PC-3 (cell line): ENCODE data around the gene C1orf159. TPM values are rescaled to one million over a fixed set of nuclear protein-coding genes. Genes with fewer than 3 reads are reported as not detected.

Experiments used
- ATAC-seq: fragments of 200-7000 bp; cut with Tn5 transposase; 2 replicates; pipeline ENCODE4 v1.9.1; 2020; ENCODE audit warnings: mild to moderate bottlenecking, moderate library complexity
- BruUV-seq: library from RNA; stranded (reverse); fragments of 400-500 nt; replicated peaks from 2 replicates; lab custom pipeline; 2021; lab: Mats Ljungman, UMichigan
- CTCF ChIA-PET: fragments of 300-600 bp; sonication (Branson Sonifier 250); formaldehyde crosslinking; loops from one replicate; lab custom pipeline; 2022; ENCODE audit warnings: antibody characterized with exemption; lab: Charles Lee
- POLR2A ChIA-PET: fragments of 300-600 bp; sonication (Branson Sonifier 250); formaldehyde crosslinking; loops from one replicate; lab custom pipeline; 2022; ENCODE audit warnings: antibody characterized with exemption; ENCODE audit not compliant: unreplicated experiment; lab: Charles Lee
- DNase-seq: peaks from one replicate; pipeline ENCODE4 v3.0.0-alpha.2; 2015
- H2AFZ ChIP-seq: fragments of 300-600 bp; sonication (generic); 2 replicates; pipeline ENCODE4 v1.6.0; 2016; ENCODE audit warnings: antibody characterized with exemption, low read length
- H3F3A ChIP-seq: fragments of 300-600 bp; sonication (generic); one replicate; pipeline ENCODE4 v1.6.0; 2017; ENCODE audit warnings: antibody characterized with exemption, low read length, control low read depth, mild to moderate bottlenecking; ENCODE audit not compliant: unreplicated experiment
- H3K27ac ChIP-seq: fragments of 300-600 bp; sonication (generic); 2 replicates; pipeline ENCODE4 v1.5.1; 2016; ENCODE audit warnings: mild to moderate bottlenecking, low read length
- H3K27me3 ChIP-seq: fragments of 300-600 bp; sonication (generic); 2 replicates; pipeline ENCODE4 v1.6.1; 2016; ENCODE audit warnings: low read length, mixed read lengths
- H3K36me3 ChIP-seq: fragments of 300-600 bp; sonication (generic); 2 replicates; pipeline ENCODE4 v1.6.1; 2016; ENCODE audit warnings: low read depth, mixed run types, low read length, mixed read lengths
- H3K4me1 ChIP-seq: fragments of 300-600 bp; sonication (generic); 2 replicates; pipeline ENCODE4 v1.5.1; 2016; ENCODE audit warnings: low read length; ENCODE audit not compliant: insufficient read depth
- H3K4me2 ChIP-seq: fragments of 300-600 bp; sonication (generic); 2 replicates; pipeline ENCODE4 v1.6.0; 2016; ENCODE audit warnings: low read length
- H3K4me3 ChIP-seq: fragments of 300-600 bp; sonication (generic); 2 replicates; pipeline ENCODE4 v1.5.1; 2016; ENCODE audit warnings: mild to moderate bottlenecking, low read length, mixed read lengths
- H3K79me2 ChIP-seq: fragments of 300-600 bp; sonication (generic); 2 replicates; pipeline ENCODE4 v1.6.1; 2017; ENCODE audit warnings: low read length, mixed read lengths
- H3K9ac ChIP-seq: fragments of 300-600 bp; sonication (generic); 2 replicates; pipeline ENCODE4 v1.6.0; 2016; ENCODE audit warnings: mild to moderate bottlenecking, low read length
- H3K9me2 ChIP-seq: fragments of 300-600 bp; sonication (generic); replicated peaks from 2 replicates; pipeline ENCODE4 v1.6.1; 2016; ENCODE audit warnings: mixed run types, low read length, mixed read lengths
- H3K9me3 ChIP-seq: fragments of 300-600 bp; sonication (generic); 2 replicates; pipeline ENCODE4 v1.6.1; 2016; ENCODE audit warnings: low read length, mixed read lengths
- H4K20me1 ChIP-seq: fragments of 300-600 bp; sonication (generic); 2 replicates; pipeline ENCODE4 v1.6.1; 2016; ENCODE audit warnings: low read length, mixed read lengths
- EZH2 ChIP-seq: fragments of 300-600 bp; sonication (generic); IDR thresholded peaks from one replicate; pipeline ENCODE4 v1.6.1; 2017; ENCODE audit warnings: antibody characterized with exemption, mild to moderate bottlenecking, low read length; ENCODE audit not compliant: unreplicated experiment
- EZH2phosphoT487 ChIP-seq: fragments of 300-600 bp; sonication (generic); IDR thresholded peaks from 2 replicates; pipeline ENCODE4 v1.6.1; 2018; ENCODE audit warnings: mild to moderate bottlenecking, antibody characterized with exemption, low read length, borderline replicate concordance
- intact Hi-C: fragments of 100-400 bp; cut with micrococcal nuclease; formaldehyde crosslinking; loops from 2 replicates; pipeline ENCODE4 v1.9.0; 2023
- total RNA-seq: library from RNA; depleted of rRNA; stranded (reverse); fragments of >200 nt; gene quantifications from 2 replicates; pipeline ENCODE4 v1.2.3, GENCODE V29; 2014
- TF ChIP-seq, protein P1 (sequence below): fragments of 300-600 bp; sonication (generic); conservative IDR thresholded peaks from 2 replicates; pipeline ENCODE4 v1.5.1; 2017; ENCODE audit warnings: antibody characterized with exemption, low read depth, mild to moderate bottlenecking, low read length

The C1orf159 gene
- total RNA-seq, 1 experiment from 2014 or later = 78.0 TPM

DNA sequence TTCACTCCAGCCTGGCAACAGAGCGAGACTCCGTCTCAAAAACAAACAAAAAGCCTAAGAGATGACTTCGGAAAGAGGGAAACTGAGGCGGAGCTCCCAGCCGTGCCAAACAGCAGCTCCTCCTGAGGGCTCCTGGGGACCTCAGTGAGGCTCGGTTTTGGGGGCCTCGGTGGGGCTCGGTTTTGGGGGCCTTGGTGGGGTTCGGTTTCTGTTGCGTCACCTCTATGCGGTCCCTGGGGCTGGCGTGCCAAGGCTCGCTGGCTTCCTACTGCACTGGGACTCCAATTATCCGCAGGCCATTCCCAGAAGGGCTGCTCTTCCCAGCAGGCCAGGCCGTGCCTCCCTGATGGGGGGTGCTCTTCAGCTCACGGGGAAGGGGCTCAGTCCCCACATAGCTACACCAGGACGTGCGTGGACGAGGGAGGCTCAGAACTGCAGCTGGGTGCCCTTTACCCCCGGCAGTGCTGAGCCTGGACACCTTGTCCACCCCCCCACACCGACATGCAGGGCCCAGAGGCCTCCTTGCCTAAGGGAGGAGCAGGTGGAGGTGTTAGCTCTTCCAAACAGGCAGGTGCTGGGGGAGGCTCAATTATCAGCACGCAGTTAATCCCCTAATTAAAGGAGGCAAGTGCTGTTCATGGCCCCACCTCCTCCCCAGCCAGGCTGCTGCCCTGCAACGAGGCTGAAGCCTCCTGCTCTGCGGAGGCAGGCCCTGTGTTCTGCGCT lies 5.1 kb upstream of the C1orf159 start:
- Histone ChIP-seq H2AFZ (no peak overlapping the region), H3F3A (no peaks in the 10 kb centered on the region), H4K20me1 (no peaks in the 10 kb centered on the region), H3K4me2 (no peak overlapping the region), H3K9me2 (no peaks in the 10 kb centered on the region), H3K27me3 (no peaks in the 10 kb centered on the region), H3K79me2 (no peaks in the 10 kb centered on the region), H3K4me1 (peaks cover 25% of the 10 kb centered on the region), H3K27ac (no peak overlapping the region), H3K4me3 (no peak overlapping the region), H3K36me3 (no peaks in the 10 kb centered on the region), H3K9me3 (no peaks in the 10 kb centered on the region), H3K9ac (no peak overlapping the region)
- DNase-seq (no peak), ATAC-seq (no peak)
- no TSS peak for BruUV-seq
- ChIA-PET POLR2A (no interaction called here), CTCF (interaction anchor here (0.5 to 2.1 kb wide), 8 partner anchors 36 to 1068 kb away, joined by 3 to 26 read pairs (median 4); partner anchors contain the start of genes B3GALT6 and SDF4)
- no peak for TF ChIP-seq EZH2
- TF ChIP-seq EZH2phosphoT487 = no peak
- TF ChIP-seq, protein P1, sequence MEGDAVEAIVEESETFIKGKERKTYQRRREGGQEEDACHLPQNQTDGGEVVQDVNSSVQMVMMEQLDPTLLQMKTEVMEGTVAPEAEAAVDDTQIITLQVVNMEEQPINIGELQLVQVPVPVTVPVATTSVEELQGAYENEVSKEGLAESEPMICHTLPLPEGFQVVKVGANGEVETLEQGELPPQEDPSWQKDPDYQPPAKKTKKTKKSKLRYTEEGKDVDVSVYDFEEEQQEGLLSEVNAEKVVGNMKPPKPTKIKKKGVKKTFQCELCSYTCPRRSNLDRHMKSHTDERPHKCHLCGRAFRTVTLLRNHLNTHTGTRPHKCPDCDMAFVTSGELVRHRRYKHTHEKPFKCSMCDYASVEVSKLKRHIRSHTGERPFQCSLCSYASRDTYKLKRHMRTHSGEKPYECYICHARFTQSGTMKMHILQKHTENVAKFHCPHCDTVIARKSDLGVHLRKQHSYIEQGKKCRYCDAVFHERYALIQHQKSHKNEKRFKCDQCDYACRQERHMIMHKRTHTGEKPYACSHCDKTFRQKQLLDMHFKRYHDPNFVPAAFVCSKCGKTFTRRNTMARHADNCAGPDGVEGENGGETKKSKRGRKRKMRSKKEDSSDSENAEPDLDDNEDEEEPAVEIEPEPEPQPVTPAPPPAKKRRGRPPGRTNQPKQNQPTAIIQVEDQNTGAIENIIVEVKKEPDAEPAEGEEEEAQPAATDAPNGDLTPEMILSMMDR = no peak
- intact Hi-C loops = no loop called here

DNA sequence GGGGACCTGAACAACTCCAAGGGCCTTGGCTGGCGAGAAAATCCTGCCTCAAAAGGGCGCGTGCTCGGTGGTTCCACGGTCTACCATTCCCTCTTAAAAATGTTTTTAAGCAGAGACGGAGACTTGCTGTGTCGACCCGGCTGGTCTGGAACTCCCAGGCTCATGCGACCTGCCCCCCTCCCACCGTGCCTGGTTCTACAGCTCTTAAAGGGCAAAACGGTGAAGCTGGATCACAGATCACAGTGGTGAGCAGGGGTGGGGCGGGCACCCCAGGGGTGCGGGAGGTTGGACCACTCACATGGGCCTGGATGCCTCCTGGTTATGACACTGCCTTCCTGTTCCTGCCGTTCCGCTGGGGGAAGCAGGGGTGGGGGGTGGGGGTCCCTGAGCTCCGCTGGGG lies 4.2 kb upstream of the C1orf159 start:
- peaks cover 2% of the 10 kb centered on the region for H3K79me2 ChIP-seq
- H3K4me1 ChIP-seq = peaks cover 23% of the 10 kb centered on the region
- H3K9me2 ChIP-seq = no peaks in the 10 kb centered on the region
- no peak overlapping the region for H3K27ac ChIP-seq
- TF ChIP-seq EZH2 (no peak), EZH2phosphoT487 (no peak)
- TF ChIP-seq, protein P1 = no peak
- no peak overlapping the region for H3K9ac ChIP-seq
- H3K9me3 ChIP-seq = no peaks in the 10 kb centered on the region
- ATAC-seq (no peak), DNase-seq (no peak)
- H3K36me3 ChIP-seq = no peaks in the 10 kb centered on the region
- H3K4me3 ChIP-seq = no peak overlapping the region
- intact Hi-C loops = no loop called here
- no peaks in the 10 kb centered on the region for H4K20me1 ChIP-seq
- no TSS peak for BruUV-seq
- no peak overlapping the region for H3K4me2 ChIP-seq
- ChIA-PET POLR2A (no interaction called here), CTCF (interaction anchor here (0.6 kb wide), 1 partner anchor 171 kb away, joined by 3 read pairs; no protein-coding TSS in a partner anchor)
- H2AFZ ChIP-seq = no peak overlapping the region
- no peaks in the 10 kb centered on the region for H3K27me3 ChIP-seq
- H3F3A ChIP-seq = no peaks in the 10 kb centered on the region

DNA sequence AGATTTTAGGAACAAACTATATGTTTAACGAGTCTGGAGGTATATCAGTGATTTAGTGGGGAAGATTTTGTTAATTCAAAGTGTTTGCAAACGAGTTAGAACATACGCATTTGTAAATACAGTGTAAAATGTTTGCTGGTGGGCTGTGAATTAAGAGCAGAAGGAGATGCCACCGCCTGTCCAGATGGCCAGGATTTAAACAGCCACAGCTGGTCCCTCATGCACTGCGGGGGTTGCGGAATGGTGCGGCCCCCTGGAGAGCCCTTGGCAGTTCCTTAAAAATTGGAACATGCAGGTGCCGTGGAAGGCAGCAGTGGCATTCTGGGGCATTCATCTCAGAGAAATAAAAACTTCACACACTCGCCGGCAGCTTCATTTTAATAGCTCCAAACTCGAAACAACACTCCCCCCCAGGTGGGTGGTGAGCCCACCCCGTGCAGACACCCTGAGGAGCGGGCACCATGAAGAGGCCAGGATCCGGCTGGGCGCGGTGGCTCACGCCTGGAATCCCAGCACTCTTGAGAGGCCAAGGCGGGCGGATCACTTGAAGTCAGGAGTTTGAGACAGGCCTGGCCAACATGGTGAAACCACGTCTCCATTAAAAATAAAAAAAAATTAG lies 3.5 kb upstream of the C1orf159 start:
- POLR2A ChIA-PET = no interaction called here
- BruUV-seq = no TSS peak
- H3K4me3 ChIP-seq = no peak overlapping the region
- no peak overlapping the region for H3K9ac ChIP-seq
- no peak overlapping the region for H3K27ac ChIP-seq
- H3K9me3 ChIP-seq = no peaks in the 10 kb centered on the region
- H3K4me2 ChIP-seq = no peak overlapping the region
- DNase-seq (no peak), ATAC-seq (no peak)
- no peaks in the 10 kb centered on the region for H3K9me2 ChIP-seq
- TF ChIP-seq, protein P1 = no peak
- TF ChIP-seq EZH2phosphoT487 (no peak), EZH2 (no peak)
- no peak overlapping the region for H2AFZ ChIP-seq
- H3K79me2 ChIP-seq = peaks cover 9% of the 10 kb centered on the region
- CTCF ChIA-PET = interaction anchor here (0.7 kb wide), 1 partner anchor 117 kb away, joined by 3 read pairs; no protein-coding TSS in a partner anchor
- no peaks in the 10 kb centered on the region for H4K20me1 ChIP-seq
- H3F3A ChIP-seq = no peaks in the 10 kb centered on the region
- peaks cover 22% of the 10 kb centered on the region for H3K4me1 ChIP-seq
- no peaks in the 10 kb centered on the region for H3K27me3 ChIP-seq
- no peaks in the 10 kb centered on the region for H3K36me3 ChIP-seq
- intact Hi-C loops = loop anchor here (5.0 kb wide), 1 partner anchor 107 kb away; the partner anchor contains the start of gene ISG15
